HG03354 (cell line): ENCODE data around the gene ENTPD3.
A peak's percentile ranks its signal among the peaks of the same experiment; 100 is the strongest.

ENCODE experiments used
- ATAC-seq: cut with Tn5 transposase; IDR thresholded peaks from one replicate; pipeline ENCODE4 v1.9.1; 2021; ENCODE audit warnings: mild to moderate bottlenecking; ENCODE audit not compliant: unreplicated experiment, poor library complexity, severe bottlenecking

ENTPD3 gene

GRCh38 chr3:40397912-40398311, 10.9 kb downstream of the ENTPD3 start:
- ATAC-seq = no peak

GRCh38 chr3:40398346-40398745, 11.4 kb downstream of the ENTPD3 start:
- no peak for ATAC-seq

- no peak for ATAC-seq
These were observed 17.7 kb downstream of the ENTPD3 start for GRCh38 chr3:40404591-40405198.

GRCh38 chr3:40407007-40407406, 20.0 kb downstream of the ENTPD3 start:
- no peak for ATAC-seq

GRCh38 chr3:40407611-40408010, 20.6 kb downstream of the ENTPD3 start:
- no peak for ATAC-seq

- ATAC-seq = no peak
These were observed 27.3 kb downstream of the ENTPD3 start for GRCh38 chr3:40414270-40414669.

GRCh38 chr3:40417845-40418543, 31.0 kb downstream of the ENTPD3 start:
- no peak for ATAC-seq

- ATAC-seq = no peak
These were observed 35.9 kb downstream of the ENTPD3 start for GRCh38 chr3:40422861-40423260.

GRCh38 chr3:40427045-40427669, 40.2 kb downstream of the ENTPD3 start:
- no peak for ATAC-seq

- ATAC-seq = no peak
These were observed 45.8 kb downstream of the ENTPD3 start for GRCh38 chr3:40432793-40433192.

GRCh38 chr3:40437889-40438288, 50.9 kb downstream of the ENTPD3 start:
- no peak for ATAC-seq

GRCh38 chr3:40445062-40445461, 58.1 kb downstream of the ENTPD3 start:
- no peak for ATAC-seq

GRCh38 chr3:40445880-40446279, 58.9 kb downstream of the ENTPD3 start:
- no peak for ATAC-seq

GRCh38 chr3:40450438-40450837, 63.5 kb downstream of the ENTPD3 start:
- no peak for ATAC-seq

GRCh38 chr3:40451551-40451950, 64.6 kb downstream of the ENTPD3 start:
- ATAC-seq = no peak

- ATAC-seq = no peak
These were observed 65.1 kb downstream of the ENTPD3 start for GRCh38 chr3:40452057-40452456.

- ATAC-seq = no peak
These were observed 65.5 kb downstream of the ENTPD3 start for GRCh38 chr3:40452562-40452875.

GRCh38 chr3:40452876-40453730, 66.1 kb downstream of the ENTPD3 start:
- ATAC-seq = peak; percentile 96

- no peak for ATAC-seq
These were observed 66.9 kb downstream of the ENTPD3 start for GRCh38 chr3:40453933-40454332.

- ATAC-seq = no peak
These were observed 68.3 kb downstream of the ENTPD3 start for GRCh38 chr3:40455328-40455727.
